NCI-H146 (cell line): ENCODE data around the gene GRM3.
A peak's percentile ranks its signal among the peaks of the same experiment; 100 is the strongest.
"Not testable (repeated sequence)": the region's sequence is repeated elsewhere in the genome, so short reads cannot be mapped to it uniquely, and the experiment has no call there.

Experiments
- DNase-seq: peaks from one replicate; lab custom pipeline; 2025; lab: John Stamatoyannopoulos, UW

The GRM3 gene

GRCh38 chr7:86643561-86644281, at the start of gene GRM3:
Gene GRM3 (plus strand): TSS chr7:86643909. CDS start chr7:86765146, 121,237 bp downstream.
- DNase-seq: peak; percentile 7

GRCh38 chr7:86598311-86598710, 45.4 kb upstream of the GRM3 start:
- peak; percentile 45 for DNase-seq

- no peak for DNase-seq
Measured at GRCh38 chr7:86598721-86599120, 45.0 kb upstream of the GRM3 start.

- DNase-seq: no peak
Measured at GRCh38 chr7:86600506-86601290, 43.0 kb upstream of the GRM3 start.

- not testable (repeated sequence) for DNase-seq
Measured at GRCh38 chr7:86615711-86616110, 28.0 kb upstream of the GRM3 start.

- no peak for DNase-seq
Measured at GRCh38 chr7:86644282-86645224, 844 bp downstream of the GRM3 start.

- DNase-seq: no peak
Measured at GRCh38 chr7:86645225-86645608, 1.5 kb downstream of the GRM3 start.

GRCh38 chr7:86645676-86646276, 2.1 kb downstream of the GRM3 start:
- DNase-seq: no peak

- no peak for DNase-seq
Measured at GRCh38 chr7:86647385-86648094, 3.8 kb downstream of the GRM3 start.

GRCh38 chr7:86648169-86648568, 4.5 kb downstream of the GRM3 start:
- no peak for DNase-seq

GRCh38 chr7:86653919-86654659, 10.4 kb downstream of the GRM3 start:
- DNase-seq: no peak

GRCh38 chr7:86657948-86658347, 14.2 kb downstream of the GRM3 start:
- DNase-seq: no peak

GRCh38 chr7:86660950-86661462, 17.3 kb downstream of the GRM3 start:
- no peak for DNase-seq

- DNase-seq: no peak
Measured at GRCh38 chr7:86664486-86664885, 20.8 kb downstream of the GRM3 start.

GRCh38 chr7:86664991-86665390, 21.3 kb downstream of the GRM3 start:
- no peak for DNase-seq

- DNase-seq: no peak
Measured at GRCh38 chr7:86665669-86666068, 22.0 kb downstream of the GRM3 start.

- no peak for DNase-seq
Measured at GRCh38 chr7:86667732-86668131, 24.0 kb downstream of the GRM3 start.

GRCh38 chr7:86668315-86668714, 24.6 kb downstream of the GRM3 start:
- no peak for DNase-seq

GRCh38 chr7:86687831-86688230, 44.1 kb downstream of the GRM3 start:
- no peak for DNase-seq

GRCh38 chr7:86689363-86689762, 45.7 kb downstream of the GRM3 start:
- DNase-seq: no peak
